Measurements from ENCODE around the gene NRG4. TPM values are rescaled to one million over a fixed set of nuclear protein-coding genes. Genes with fewer than 3 reads are reported as not detected.

Gene NRG4
- total and polyA plus RNA-seq, 9 of the 15 experiments (the other 6 are each of a cell fraction or from before 2014, with no cell fraction given), result 0.33 to 2.5 (median 0.76) TPM

DNA sequence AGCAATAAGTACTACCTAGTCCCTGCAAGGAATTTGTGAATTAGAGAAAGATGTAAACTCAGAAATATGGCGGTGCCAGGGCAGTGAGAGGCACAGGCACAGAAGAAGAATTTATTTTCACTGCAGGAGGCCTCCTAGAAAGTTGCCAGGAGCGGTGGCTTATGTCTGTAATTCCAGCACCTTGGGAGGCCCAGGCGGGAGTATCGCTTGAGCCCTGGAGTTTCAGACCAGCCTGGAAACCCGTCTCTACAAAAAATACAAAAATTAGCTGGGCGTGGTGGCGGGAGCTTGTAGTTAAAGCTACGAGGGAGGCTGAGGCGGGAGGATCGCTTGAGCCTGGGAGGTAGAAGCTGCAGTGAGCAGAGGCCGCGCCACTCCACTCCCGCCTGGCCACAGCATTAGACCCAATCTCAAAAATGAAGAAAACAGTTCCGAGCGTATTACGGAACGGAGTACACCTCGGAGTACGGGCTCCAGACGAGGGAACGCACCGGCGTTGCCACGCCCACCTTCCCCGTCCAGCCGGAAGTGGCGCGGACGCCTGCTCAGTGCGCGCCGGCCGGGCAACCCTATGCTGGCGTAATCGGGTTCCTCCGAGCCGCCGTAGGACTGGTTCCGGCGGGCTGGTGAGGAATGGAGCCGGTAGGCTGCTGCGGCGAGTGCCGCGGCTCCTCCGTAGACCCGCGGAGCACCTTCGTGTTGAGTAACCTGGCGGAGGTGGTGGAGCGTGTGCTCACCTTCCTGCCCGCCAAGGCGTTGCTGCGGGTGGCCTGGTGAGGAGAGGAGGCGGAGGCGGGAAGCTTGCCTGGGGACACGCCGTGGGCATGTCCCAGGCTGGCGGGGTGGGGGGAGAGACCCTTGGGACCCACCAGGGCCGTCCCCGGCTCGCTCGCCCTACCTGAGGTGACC, 108.6 kb downstream of the NRG4 start, which contains the start of gene FBXO22 (continued):
- TF ChIP-seq HMG20A (CRISPR knock-in tag; conservative IDR thresholded peaks at IDR 0.05), result no peak
- TF ChIP-seq MTF1 (CRISPR knock-in tag; IDR thresholded peaks at IDR 0.05; ENCODE audit: borderline replicate concordance), result no peak
- TF ChIP-seq GATAD2B (IDR thresholded peaks at IDR 0.05; ENCODE audit: borderline replicate concordance), result no peak
- 0 out of 2 replicates have a peak, but pooled peaks have one; percentile 19 for TF ChIP-seq ZNF239 (CRISPR knock-in tag; IDR thresholded peaks at IDR 0.05)
- TF ChIP-seq CXXC5 (CRISPR knock-in tag; IDR thresholded peaks at IDR 0.05), result peak; percentile 95

DNA sequence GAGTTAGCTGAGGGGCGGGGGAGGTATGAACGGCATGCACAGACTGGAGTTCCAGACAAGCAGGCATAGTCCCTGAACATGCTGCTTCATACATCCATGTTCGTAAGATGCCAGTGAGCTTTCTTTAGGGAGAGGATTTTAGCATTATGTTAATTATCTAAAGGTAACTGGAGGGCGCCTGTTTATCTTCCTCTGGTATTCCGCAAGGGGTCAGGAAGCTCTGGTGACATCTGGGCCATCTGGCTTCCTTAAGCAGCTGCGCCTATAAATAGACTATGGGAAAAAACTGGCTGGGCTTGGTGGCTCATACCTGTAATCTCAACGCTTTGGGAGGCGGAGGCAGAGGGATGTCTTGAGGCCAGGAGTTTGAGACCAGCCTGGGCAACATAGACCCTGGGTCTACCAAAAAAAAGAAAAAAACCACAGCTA, 110.1 kb downstream of the NRG4 start:
- intact Hi-C loops (cut with micrococcal nuclease) (loop anchor here (2.0 to 5.0 kb wide), 2 partner anchors 59 to 90 kb away; partner anchors contain the start of gene UBE2Q2), in situ Hi-C loops (cut with MboI) (no loop called here)
- Histone ChIP-seq H3K9ac (ENCODE audit: insufficient read depth in 1 of 2, low read depth in 2 of 2, low read length in 2 of 2) (no peak overlapping the region; a peak in 2 of 4 replicates), H3K27ac (ENCODE audit: extremely low read depth, low read depth, low read length) (peak overlapping the region; percentile 91; the same call in 2 of the 3 replicates), H2AFZ (ENCODE audit: low read depth, low read length) (no peak overlapping the region), H3K9me3 (replicated peaks; ENCODE audit: control insufficient read depth, insufficient read depth, low read depth, low read length) (no peaks in the 10 kb centered on the region), H3K4me3 (no peak overlapping the region), H4K20me1 (replicated peaks; ENCODE audit: control insufficient read depth, insufficient read depth, low read length) (no peaks in the 10 kb centered on the region), H3K36me3 (ENCODE audit: control insufficient read depth, insufficient read depth, low read length) (peaks cover 53% of the 10 kb centered on the region), H3K4me2 (ENCODE audit: insufficient read depth, low read length) (peak overlapping the region; percentile 13; the same call in 1 of the 2 replicates), H3K4me1 (replicated peaks in 1 of 2; ENCODE audit: control insufficient read depth in 2 of 2, insufficient read depth in 2 of 2, low read length in 2 of 2) (peaks cover 19 to 32% of the 10 kb centered on the region in 2 experiments), H3K27me3 (ENCODE audit: control insufficient read depth in 2 of 2, insufficient read depth in 2 of 2, low read length in 2 of 2) (no peaks in the 10 kb centered on the region), H3K9me1 (ENCODE audit: control insufficient read depth, insufficient read depth, low read length) (no peaks in the 10 kb centered on the region), H3K79me2 (ENCODE audit: control insufficient read depth, insufficient read depth, low read length) (peaks cover 33% of the 10 kb centered on the region)
- WGBS (ENCODE audit: insufficient coverage, low coverage, missing lambda C conversion rate), result 3% methylated on average over 8 of the region's 8 CpGs
- no TSS peak for BruUV-seq (replicated peaks)
- ChIA-PET CTCF (ENCODE audit: low intra/inter-chr PET ratio) (no interaction called here), POLR2A (interaction anchor here (0.5 to 1.8 kb wide), 7 partner anchors 8 to 58 kb away, joined by 3 to 6 read pairs (median 4); partner anchors contain the start of gene UBE2Q2)
- DNase-seq (ENCODE audit: extremely low read depth in 1 of 4, low spot score in 3 of 4), result peak in 2 of 4 experiments; percentile 53 to 86
- ATAC-seq, result peak; percentile 31
- peak; percentile 64 for FAIRE-seq
- TF ChIP-seq HDAC3 (IDR thresholded peaks at IDR 0.05; ENCODE audit: borderline replicate concordance, partially characterized antibody), result peak; percentile 63
- TF ChIP-seq U2AF2 (optimal IDR thresholded peaks at IDR 0.05; ENCODE audit: low read depth, low read length), result no peak
- 0 out of 4 replicates have a peak, but pooled peaks of 1 of the 2 experiments have one; percentile 38 for TF ChIP-seq HDAC1 (IDR thresholded peaks at IDR 0.05)
- TF ChIP-seq KLF10 (CRISPR knock-in tag; IDR thresholded peaks at IDR 0.05), result no peak
- TF ChIP-seq PCBP1 (IDR thresholded peaks at IDR 0.05; ENCODE audit: low read depth, low read length, poor library complexity, severe bottlenecking), result no peak
- TF ChIP-seq, protein P1, sequence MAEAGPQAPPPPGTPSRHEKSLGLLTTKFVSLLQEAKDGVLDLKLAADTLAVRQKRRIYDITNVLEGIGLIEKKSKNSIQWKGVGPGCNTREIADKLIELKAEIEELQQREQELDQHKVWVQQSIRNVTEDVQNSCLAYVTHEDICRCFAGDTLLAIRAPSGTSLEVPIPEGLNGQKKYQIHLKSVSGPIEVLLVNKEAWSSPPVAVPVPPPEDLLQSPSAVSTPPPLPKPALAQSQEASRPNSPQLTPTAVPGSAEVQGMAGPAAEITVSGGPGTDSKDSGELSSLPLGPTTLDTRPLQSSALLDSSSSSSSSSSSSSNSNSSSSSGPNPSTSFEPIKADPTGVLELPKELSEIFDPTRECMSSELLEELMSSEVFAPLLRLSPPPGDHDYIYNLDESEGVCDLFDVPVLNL (CRISPR knock-in tag; IDR thresholded peaks at IDR 0.05; ENCODE audit: low read depth), result no peak
- TF ChIP-seq, protein P2, sequence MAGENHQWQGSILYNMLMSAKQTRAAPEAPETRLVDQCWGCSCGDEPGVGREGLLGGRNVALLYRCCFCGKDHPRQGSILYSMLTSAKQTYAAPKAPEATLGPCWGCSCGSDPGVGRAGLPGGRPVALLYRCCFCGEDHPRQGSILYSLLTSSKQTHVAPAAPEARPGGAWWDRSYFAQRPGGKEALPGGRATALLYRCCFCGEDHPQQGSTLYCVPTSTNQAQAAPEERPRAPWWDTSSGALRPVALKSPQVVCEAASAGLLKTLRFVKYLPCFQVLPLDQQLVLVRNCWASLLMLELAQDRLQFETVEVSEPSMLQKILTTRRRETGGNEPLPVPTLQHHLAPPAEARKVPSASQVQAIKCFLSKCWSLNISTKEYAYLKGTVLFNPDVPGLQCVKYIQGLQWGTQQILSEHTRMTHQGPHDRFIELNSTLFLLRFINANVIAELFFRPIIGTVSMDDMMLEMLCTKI (IDR thresholded peaks at IDR 0.05; ENCODE audit: partially characterized antibody), result no peak
- 0 out of 2 replicates have a peak, but pooled peaks have one; percentile 19 for TF ChIP-seq SUPT5H (IDR thresholded peaks at IDR 0.05)
- peak; percentile 24; the same call in 1 of the 2 replicates for TF ChIP-seq POLR2A (conservative IDR thresholded peaks at IDR 0.05)
- TF ChIP-seq SMARCA5 (IDR thresholded peaks at IDR 0.05), result no peak
- no peak for TF ChIP-seq OTX1 (CRISPR knock-in tag; IDR thresholded peaks at IDR 0.05)
- TF ChIP-seq CBX3 (IDR thresholded peaks at IDR 0.05; ENCODE audit: borderline replicate concordance in 1 of 2, low read length in 2 of 2), result peak in 1 of 2 experiments; percentile 40; a peak in 1 of 3 replicates
- TF ChIP-seq KDM1A (IDR thresholded peaks at IDR 0.05), result peak; percentile 52 to 61; a peak in 2 of 4 replicates
- TF ChIP-seq ZNF384 (IDR thresholded peaks at IDR 0.05; ENCODE audit: low read depth, low read length), result peak; percentile 76
